Caki2 (cell line): Measurements from ENCODE around the gene DUSP16. TPM values are rescaled to one million over a fixed set of nuclear protein-coding genes. Genes with fewer than 3 reads are reported as not detected.
"Not testable (repeated sequence)": the region's sequence is repeated elsewhere in the genome, so short reads cannot be mapped to it uniquely, and the experiment has no call there.

ENCODE experiments used
- DNase-seq: peaks from one replicate; pipeline ENCODE4 v3.0.0-alpha.2; 2015; ENCODE audit warnings: low read depth
- in situ Hi-C: cut with HindIII; loops from 2 replicates; pipeline ENCODE4 v1.10.0; 2016; ENCODE audit warnings: low sequenced_read_pairs, low pct_unique_long_range_greater_than_20kb, mixed read lengths
- total RNA-seq: library from RNA; depleted of rRNA; stranded (reverse); fragments of >200 nt; shearing (Covaris generic); gene quantifications from 2 replicates; pipeline ENCODE4 v1.2.3, GENCODE V29; 2014; ENCODE audit warnings: low replicate concordance

DUSP16 gene
- total RNA-seq, 1 experiment from 2014 or later, result 9.9 TPM

DNA sequence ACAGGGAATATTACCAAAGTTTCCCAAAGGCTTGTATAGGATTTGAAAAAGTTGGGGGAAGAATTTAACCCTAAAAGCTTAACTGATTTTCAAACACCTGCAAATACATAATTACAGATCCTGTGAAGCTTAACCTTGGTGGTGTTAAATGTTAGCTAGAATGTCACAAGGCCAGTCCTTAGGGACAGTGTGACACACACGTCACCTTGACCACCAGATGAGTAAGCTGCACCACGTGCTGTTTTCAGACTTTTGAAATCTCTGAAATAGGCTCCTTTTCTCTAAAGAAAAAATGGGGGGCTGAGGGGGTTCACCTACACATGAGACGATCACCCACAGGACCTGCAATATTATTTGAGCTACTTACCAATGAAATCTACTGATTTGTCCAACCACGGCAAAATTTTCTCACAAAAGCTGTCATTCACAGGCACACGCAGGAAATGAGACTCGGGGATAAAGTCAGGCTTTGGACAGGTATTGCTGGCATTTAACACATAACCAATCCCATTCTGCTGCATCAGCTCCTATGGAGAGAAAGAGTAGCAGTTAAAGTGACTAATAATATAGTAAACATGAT, 75.9 kb downstream of the DUSP16 start:
- in situ Hi-C loops, result no loop called here

GRCh38 chr12:12483438-12483837, 79.2 kb downstream of the DUSP16 start:
- in situ Hi-C loops, result no loop called here
- no peak for DNase-seq

More for the DNA sequence above, 75.9 kb downstream of the DUSP16 start:
- DNase-seq, result peak; percentile 34

GRCh38 chr12:12482959-12483358, 79.7 kb downstream of the DUSP16 start:
- in situ Hi-C loops, result no loop called here

GRCh38 chr12:12482150-12482761, 80.4 kb downstream of the DUSP16 start:
- DNase-seq, result no peak
- in situ Hi-C loops, result no loop called here

More at GRCh38 chr12:12482959-12483358, 79.7 kb downstream of the DUSP16 start:
- no peak for DNase-seq

GRCh38 chr12:12481631-12482030, 81.0 kb downstream of the DUSP16 start:
- in situ Hi-C loops, result no loop called here
- DNase-seq, result no peak

DNA sequence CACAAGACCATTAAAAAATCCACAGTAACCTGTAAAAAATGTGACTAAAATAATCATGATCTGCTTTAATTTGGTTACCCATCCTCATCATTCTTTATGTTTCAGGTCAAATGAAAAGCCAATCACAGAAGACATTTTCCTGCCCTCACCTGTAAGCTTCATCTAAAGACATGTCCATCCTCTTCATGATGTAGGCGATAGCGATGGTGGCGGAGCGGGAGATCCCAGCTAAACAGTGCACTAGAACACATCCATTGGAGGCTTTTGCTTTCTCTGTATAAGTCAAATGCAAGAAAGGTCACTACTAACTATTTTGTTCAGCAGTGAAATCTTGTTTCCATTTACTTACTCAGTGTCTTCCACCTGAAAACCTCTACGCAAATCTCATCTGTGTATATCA, 82.6 kb downstream of the DUSP16 start:
- DNase-seq, result no peak
- in situ Hi-C loops, result no loop called here

GRCh38 chr12:12477532-12477890, 85.2 kb downstream of the DUSP16 start:
- DNase-seq, result no peak
- in situ Hi-C loops, result no loop called here

DNA sequence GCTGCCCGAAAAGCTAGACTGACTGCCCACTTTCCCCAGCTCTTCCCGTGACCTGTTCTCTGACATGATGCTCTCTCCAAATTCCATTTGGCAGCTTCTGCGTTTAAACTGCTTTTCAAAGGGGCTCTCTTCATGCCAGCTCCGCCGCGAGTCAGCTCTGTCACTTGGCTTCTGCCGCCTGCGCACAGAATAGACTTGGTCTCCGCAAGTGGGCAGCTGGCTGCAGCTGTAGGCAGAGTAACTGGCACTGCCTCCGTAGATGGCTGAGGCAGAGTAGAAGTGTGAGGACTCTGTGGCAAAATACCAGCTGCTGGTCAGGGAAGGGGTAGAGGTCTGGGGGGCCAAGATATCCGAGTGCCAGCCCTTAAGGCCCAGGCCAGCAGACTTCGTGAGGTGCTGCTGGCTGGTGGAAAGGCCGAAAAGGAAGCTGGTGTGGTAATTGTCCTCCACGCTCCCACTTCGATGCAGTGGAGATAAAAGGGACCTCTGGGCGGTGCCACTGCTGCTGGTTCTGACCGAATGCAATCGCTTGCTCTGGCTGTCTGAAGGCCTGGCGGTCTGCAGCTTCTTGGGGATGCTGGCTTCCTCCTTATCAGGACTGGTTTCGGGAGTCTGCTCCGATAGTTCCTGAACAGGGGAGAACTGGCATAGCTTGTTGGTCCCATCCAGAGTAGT, 85.7 kb downstream of the DUSP16 start:
- in situ Hi-C loops, result no loop called here
- DNase-seq, result no peak

DNA sequence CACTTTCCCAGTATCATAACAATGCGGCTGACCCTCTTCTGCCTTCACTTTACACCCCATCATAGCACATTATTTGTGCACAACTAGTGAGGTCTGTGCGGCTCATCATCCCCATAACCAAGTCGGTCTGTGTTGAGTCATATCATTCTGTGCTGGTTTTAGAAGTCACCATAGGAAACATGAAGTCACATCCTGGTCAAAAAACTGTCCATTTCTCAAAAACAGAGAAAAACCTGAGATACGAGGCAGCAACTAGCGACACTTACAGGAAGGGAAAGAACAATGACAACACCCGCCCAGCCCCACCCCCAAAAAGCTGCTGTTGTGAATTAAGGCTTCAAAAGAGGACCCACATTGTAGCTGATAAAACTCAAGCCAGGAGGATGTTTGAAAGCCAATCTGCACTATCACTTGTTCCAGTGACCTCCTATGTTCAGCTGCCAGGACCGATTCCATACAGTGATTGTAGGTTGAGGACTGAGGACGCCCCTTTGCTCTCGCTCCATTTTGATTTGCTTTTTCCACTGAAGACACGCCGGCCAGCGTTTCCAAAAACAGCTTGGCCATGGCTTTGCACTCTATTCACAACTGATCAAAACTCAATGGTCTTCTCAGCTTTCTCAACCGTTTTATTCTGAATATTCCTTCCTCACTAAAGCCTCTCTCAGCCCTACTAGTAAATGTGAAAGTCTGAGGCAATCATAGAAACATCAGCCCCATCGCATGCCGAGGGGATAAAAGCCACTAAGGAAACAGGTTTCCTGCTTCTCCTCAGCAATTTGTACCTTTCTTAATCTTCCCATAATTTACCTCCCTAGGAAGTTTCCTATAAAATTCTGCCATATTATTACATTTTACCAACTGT, 87.5 kb downstream of the DUSP16 start:
- DNase-seq, result no peak
- in situ Hi-C loops, result no loop called here

- no peak for DNase-seq
- in situ Hi-C loops, result no loop called here
Observed at GRCh38 chr12:12474471-12474928, 88.2 kb downstream of the DUSP16 start.

DNA sequence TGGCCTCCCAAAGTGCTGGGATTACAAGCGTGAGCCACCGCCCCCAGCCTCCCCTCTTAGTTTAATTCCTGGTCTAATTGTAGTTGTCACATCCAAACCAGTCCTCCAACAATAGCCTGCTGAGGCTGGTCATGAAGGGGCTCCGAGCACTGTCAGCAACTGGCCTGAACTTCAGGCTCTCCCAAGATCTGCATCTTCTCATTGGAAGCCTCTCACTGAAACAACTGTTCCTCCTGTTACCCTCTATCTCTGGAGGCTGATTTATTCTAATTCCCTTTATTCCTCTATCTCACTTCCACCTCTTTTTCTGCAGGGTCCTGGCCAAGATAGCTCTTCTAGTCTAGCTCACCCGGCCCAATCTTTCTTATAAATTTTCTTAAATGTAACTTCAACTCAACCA, 89.4 kb downstream of the DUSP16 start:
- no peak for DNase-seq
- in situ Hi-C loops, result no loop called here

GRCh38 chr12:12471982-12472961, 90.4 kb downstream of the DUSP16 start:
- DNase-seq, in situ Hi-C loops: not testable (repeated sequence)

DNA sequence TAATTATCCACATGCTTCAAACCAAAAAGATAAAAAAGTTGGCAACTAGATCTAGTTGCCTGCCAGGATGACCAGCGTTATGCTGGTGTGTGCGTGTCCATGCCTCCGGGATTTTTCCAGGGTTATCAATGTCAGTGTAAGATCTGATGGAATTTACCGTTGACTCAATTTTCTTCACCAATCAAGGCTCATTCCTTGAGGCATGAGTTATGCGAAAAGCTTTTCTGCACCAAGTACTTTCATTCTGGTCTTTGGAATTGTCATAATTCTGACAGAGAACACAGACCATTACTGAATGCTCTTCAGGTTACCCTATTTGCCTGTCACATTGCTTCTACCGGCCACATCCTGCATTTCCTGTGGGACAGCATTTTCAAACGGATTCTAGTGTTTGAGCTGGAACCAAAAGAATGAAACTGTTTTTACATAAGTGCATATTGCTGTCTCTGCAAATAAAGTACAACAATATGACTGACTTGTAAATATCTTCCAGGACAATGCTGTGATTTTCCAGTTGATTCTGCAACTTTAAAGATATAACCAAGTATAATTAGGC, 91.8 kb downstream of the DUSP16 start:
- in situ Hi-C loops, result no loop called here
- no peak for DNase-seq

- in situ Hi-C loops, result no loop called here
Observed at GRCh38 chr12:12469386-12469785, 93.3 kb downstream of the DUSP16 start.

GRCh38 chr12:12468575-12468974, 94.1 kb downstream of the DUSP16 start:
- in situ Hi-C loops, result no loop called here
- DNase-seq, result no peak

More at GRCh38 chr12:12469386-12469785, 93.3 kb downstream of the DUSP16 start:
- DNase-seq, result no peak

GRCh38 chr12:12467688-12468261, 94.9 kb downstream of the DUSP16 start:
- no peak for DNase-seq
- in situ Hi-C loops, result no loop called here

GRCh38 chr12:12467264-12467663, 95.4 kb downstream of the DUSP16 start:
- DNase-seq, result no peak
- in situ Hi-C loops, result no loop called here
